ENCODE results near the gene CD24.
"Not testable (repeated sequence)": the region's sequence is repeated elsewhere in the genome, so short reads cannot be mapped to it uniquely, and the experiment has no call there.

Gene CD24

GRCh38 chr6:106974336-106974998 is at the start of gene CD24:
TSS of gene CD24 (minus strand) at chr6:106974729. CDS start at chr6:106974646, 83 bp downstream.
- peak; percentile 55 for DNase-seq

GRCh38 chr6:107021446-107022185 is 47.1 kb upstream of the CD24 start:
- no peak for DNase-seq

- DNase-seq = no peak
Observed at GRCh38 chr6:107020239-107020638, 45.7 kb upstream of the CD24 start.

GRCh38 chr6:107019628-107020027 is 45.1 kb upstream of the CD24 start:
- not testable (repeated sequence) for DNase-seq

- no peak for DNase-seq
Observed at GRCh38 chr6:107019047-107019446, 44.5 kb upstream of the CD24 start.

GRCh38 chr6:107009499-107009898 is 35.0 kb upstream of the CD24 start:
- no peak for DNase-seq

- peak; percentile 29 for DNase-seq
Observed at GRCh38 chr6:106997392-106998158, 23.0 kb upstream of the CD24 start.

- no peak for DNase-seq
Observed at GRCh38 chr6:106995640-106996039, 21.1 kb upstream of the CD24 start.

GRCh38 chr6:106989737-106990136 is 15.2 kb upstream of the CD24 start:
- DNase-seq = not testable (repeated sequence)

GRCh38 chr6:106988664-106989063 is 14.1 kb upstream of the CD24 start:
- no peak for DNase-seq

- DNase-seq = no peak
Observed at GRCh38 chr6:106981926-106982325, 7.4 kb upstream of the CD24 start.

- no peak for DNase-seq
Observed at GRCh38 chr6:106980926-106981325, 6.4 kb upstream of the CD24 start.

GRCh38 chr6:106979435-106979884 is 4.9 kb upstream of the CD24 start:
- DNase-seq = peak; percentile 45

- DNase-seq = no peak
Observed at GRCh38 chr6:106977246-106977645, 2.7 kb upstream of the CD24 start.

- DNase-seq = no peak
Observed at GRCh38 chr6:106976270-106976669, 1.7 kb upstream of the CD24 start.

GRCh38 chr6:106975738-106976064 is 1.2 kb upstream of the CD24 start:
- no peak for DNase-seq

- peak; percentile 55 for DNase-seq
Observed at GRCh38 chr6:106974999-106975737, 639 bp upstream of the CD24 start.

GRCh38 chr6:106973836-106974335 is 643 bp downstream of the CD24 start:
- no peak for DNase-seq

GRCh38 chr6:106973018-106973835 is 1.3 kb downstream of the CD24 start:
- peak; percentile 19 for DNase-seq

GRCh38 chr6:106972500-106972899 is 2.0 kb downstream of the CD24 start:
- DNase-seq = peak; percentile 22

- DNase-seq = not testable (repeated sequence)
Observed at GRCh38 chr6:106970769-106971168, 3.8 kb downstream of the CD24 start.

All from COR-L47 (cell line).